ENCODE measurements around the gene DDX11. TPM values are rescaled to one million over a fixed set of nuclear protein-coding genes. Genes with fewer than 3 reads are reported as not detected.
"Not testable (repeated sequence)": the region's sequence is repeated elsewhere in the genome, so short reads cannot be mapped to it uniquely, and the experiment has no call there.

DDX11 gene
- total RNA-seq, 1 experiment from 2014 or later = 20.9 TPM

GRCh38 chr12:31098771-31099170 is 25.1 kb downstream of the DDX11 start:
- not testable (repeated sequence) for DNase-seq (ENCODE audit: low spot score)

GRCh38 chr12:31099434-31099833 is 25.8 kb downstream of the DDX11 start:
- DNase-seq (ENCODE audit: low spot score) = not testable (repeated sequence)

- DNase-seq (ENCODE audit: low spot score) = not testable (repeated sequence)
Observed at GRCh38 chr12:31100503-31101208, 27.0 kb downstream of the DDX11 start.

GRCh38 chr12:31102125-31102524 is 28.5 kb downstream of the DDX11 start:
- not testable (repeated sequence) for DNase-seq (ENCODE audit: low spot score)

GRCh38 chr12:31102596-31102995 is 28.9 kb downstream of the DDX11 start:
- DNase-seq (ENCODE audit: low spot score) = not testable (repeated sequence)

- peak; percentile 67 for DNase-seq (ENCODE audit: low spot score)
Observed at GRCh38 chr12:31103561-31103975, 29.9 kb downstream of the DDX11 start.

- DNase-seq (ENCODE audit: low spot score) = peak; percentile 51
Observed at GRCh38 chr12:31104220-31104619, 30.6 kb downstream of the DDX11 start.

GRCh38 chr12:31104773-31105172 is 31.1 kb downstream of the DDX11 start:
- DNase-seq (ENCODE audit: low spot score) = not testable (repeated sequence)

GRCh38 chr12:31105668-31106067 is 32.0 kb downstream of the DDX11 start:
- no peak for DNase-seq (ENCODE audit: low spot score)

- no peak for DNase-seq (ENCODE audit: low spot score)
Observed at GRCh38 chr12:31106101-31106803, 32.6 kb downstream of the DDX11 start.

GRCh38 chr12:31109773-31110172 is 36.1 kb downstream of the DDX11 start:
- DNase-seq (ENCODE audit: low spot score) = not testable (repeated sequence)

GRCh38 chr12:31110263-31110662 is 36.6 kb downstream of the DDX11 start:
- not testable (repeated sequence) for DNase-seq (ENCODE audit: low spot score)

- DNase-seq (ENCODE audit: low spot score) = not testable (repeated sequence)
Observed at GRCh38 chr12:31115092-31115601, 41.5 kb downstream of the DDX11 start.

GRCh38 chr12:31116846-31117202 is 43.2 kb downstream of the DDX11 start:
- DNase-seq (ENCODE audit: low spot score) = not testable (repeated sequence)

GRCh38 chr12:31117203-31118011 is 43.7 kb downstream of the DDX11 start:
- peak; percentile 11 for DNase-seq (ENCODE audit: low spot score)

GRCh38 chr12:31118347-31119191 is 44.9 kb downstream of the DDX11 start:
- DNase-seq (ENCODE audit: low spot score) = no peak

- no peak for DNase-seq (ENCODE audit: low spot score)
Observed at GRCh38 chr12:31119192-31119802, 45.6 kb downstream of the DDX11 start.

GRCh38 chr12:31119803-31120211 is 46.1 kb downstream of the DDX11 start:
- no peak for DNase-seq (ENCODE audit: low spot score)

- DNase-seq (ENCODE audit: low spot score) = no peak
Observed at GRCh38 chr12:31120392-31121008, 46.8 kb downstream of the DDX11 start.

- not testable (repeated sequence) for DNase-seq (ENCODE audit: low spot score)
Observed at GRCh38 chr12:31121022-31121728, 47.5 kb downstream of the DDX11 start.
